GM23248 (cell line): ENCODE results near the gene FILIP1L. TPM values are rescaled to one million over a fixed set of nuclear protein-coding genes. Genes with fewer than 3 reads are reported as not detected.

ENCODE experiments used
- DNase-seq: peaks from one replicate; pipeline ENCODE4 v3.0.0-alpha.2; 2015
- H2AFZ ChIP-seq: fragments of 200-600 bp; sonication (generic); 2 replicates; pipeline ENCODE4 v1.6.1; 2016; ENCODE audit warnings: antibody characterized with exemption
- H3F3A ChIP-seq: fragments of 200-600 bp; sonication (generic); 2 replicates; pipeline ENCODE4 v1.6.1; 2016; ENCODE audit warnings: mild to moderate bottlenecking, antibody characterized with exemption, mixed run types; ENCODE audit not compliant: insufficient read depth
- H3K27ac ChIP-seq: fragments of 200-600 bp; sonication (generic); 2 replicates; pipeline ENCODE4 v1.5.1; 2016; ENCODE audit warnings: mild to moderate bottlenecking
- H3K27me3 ChIP-seq: fragments of 200-600 bp; sonication (generic); replicated peaks from 2 replicates; pipeline ENCODE4 v1.6.1; 2016; ENCODE audit warnings: mild to moderate bottlenecking; ENCODE audit not compliant: insufficient read depth
- H3K36me3 ChIP-seq: fragments of 200-600 bp; sonication (generic); 2 replicates; pipeline ENCODE4 v1.6.1; 2016; ENCODE audit warnings: low read depth, mild to moderate bottlenecking
- H3K4me1 ChIP-seq: fragments of 200-600 bp; sonication (generic); 2 replicates; pipeline ENCODE4 v1.6.1; 2016; ENCODE audit warnings: mild to moderate bottlenecking; ENCODE audit not compliant: insufficient read depth
- H3K4me2 ChIP-seq: fragments of 200-600 bp; sonication (generic); one replicate; pipeline ENCODE4 v1.6.1; 2016; ENCODE audit warnings: mild to moderate bottlenecking; ENCODE audit not compliant: unreplicated experiment
- H3K4me3 ChIP-seq: fragments of 200-600 bp; sonication (generic); 2 replicates; pipeline ENCODE4 v1.5.1; 2016; ENCODE audit warnings: mild to moderate bottlenecking
- H3K79me2 ChIP-seq: fragments of 200-600 bp; sonication (generic); 2 replicates; pipeline ENCODE4 v1.6.1; 2016; ENCODE audit warnings: mild to moderate bottlenecking; ENCODE audit not compliant: insufficient read depth
- H3K9ac ChIP-seq: fragments of 200-600 bp; sonication (generic); 2 replicates; pipeline ENCODE4 v1.6.1; 2016; ENCODE audit warnings: mild to moderate bottlenecking
- H3K9me2 ChIP-seq: fragments of 200-600 bp; sonication (generic); 2 replicates; pipeline ENCODE4 v1.6.1; 2016; ENCODE audit warnings: mixed run types, mild to moderate bottlenecking, moderate library complexity; ENCODE audit not compliant: insufficient read depth
- H3K9me3 ChIP-seq: fragments of 200-600 bp; sonication (generic); one replicate; pipeline ENCODE4 v1.6.1; 2017; ENCODE audit warnings: low read depth
- H4K20me1 ChIP-seq: fragments of 200-600 bp; sonication (generic); 2 replicates; pipeline ENCODE4 v1.6.0; 2016; ENCODE audit not compliant: insufficient read depth
- EZH2 ChIP-seq: fragments of 200-600 bp; sonication (generic); IDR thresholded peaks from 2 replicates; pipeline ENCODE4 v1.6.1; 2018; ENCODE audit warnings: antibody characterized with exemption, mild to moderate bottlenecking; ENCODE audit not compliant: insufficient read depth, poor library complexity, severe bottlenecking
- EZH2phosphoT487 ChIP-seq: fragments of 200-600 bp; sonication (generic); IDR thresholded peaks from 2 replicates; pipeline ENCODE4 v1.6.1; 2018; ENCODE audit warnings: antibody characterized with exemption, moderate library complexity, mild to moderate bottlenecking, low read depth; ENCODE audit not compliant: insufficient read depth
- WGBS, 2 experiments: methylation state at CpG; one replicate each; pipeline ENCODE4 v1.1.6; 2015 to 2017; ENCODE audit warnings: low lambda C conversion rate in 2 of 2, low coverage in 1 of 2; ENCODE audit errors: missing lambda C conversion rate in 2 of 2; 5-methylcytosine and 5-hydroxymethylcytosine counted together
- in situ Hi-C: fragments of 300-500 bp; cut with MboI; formaldehyde crosslinking; loops from 2 replicates; pipeline ENCODE4 v1.15.0; 2020
- polyA plus RNA-seq: library from polyadenylated mRNA; unstranded; fragments of >200 nt; fragmentation: Nextera tagmentation; extraction: Ambion mirVana; gene quantifications from 2 replicates; pipeline ENCODE4 v1.2.1, GENCODE V29; 2016
- total RNA-seq: library from RNA; depleted of rRNA; stranded (reverse); fragments of >200 nt; shearing (Covaris generic); gene quantifications from 2 replicates; pipeline ENCODE4 v1.2.3, GENCODE V29; 2014

The FILIP1L gene
- total and polyA plus RNA-seq, 2 experiments from 2014 or later: 45.0 to 66.3 TPM

DNA sequence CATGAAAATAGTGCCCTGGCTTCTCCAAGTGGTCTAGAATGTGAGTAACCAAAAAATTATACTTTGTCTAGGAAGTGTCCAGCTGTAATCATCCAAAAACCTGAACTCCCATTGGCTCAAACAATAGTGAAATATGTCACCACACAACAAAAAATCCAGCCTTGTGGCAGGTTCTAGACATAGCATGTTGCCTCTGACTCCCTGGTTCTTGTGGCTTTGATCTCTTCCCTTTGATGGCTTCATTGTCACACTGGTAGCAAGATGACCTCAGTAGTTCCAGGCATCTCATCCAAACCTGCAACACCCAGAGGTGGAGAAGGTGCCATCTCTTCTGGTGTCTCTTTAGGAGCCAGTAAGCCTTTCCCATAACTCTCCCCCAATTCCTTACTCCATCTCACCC lies 222.0 kb downstream of the FILIP1L start:
- in situ Hi-C loops: no loop called here
- Histone ChIP-seq H3K9ac (no peak overlapping the region), H3K4me2 (no peak overlapping the region), H3K4me3 (no peak overlapping the region), H3K27ac (no peak overlapping the region), H3F3A (peaks cover 24% of the 10 kb centered on the region), H3K9me2 (no peaks in the 10 kb centered on the region), H3K4me1 (peaks cover 27% of the 10 kb centered on the region), H3K36me3 (no peaks in the 10 kb centered on the region), H2AFZ (no peak overlapping the region), H3K79me2 (no peaks in the 10 kb centered on the region), H4K20me1 (no peaks in the 10 kb centered on the region), H3K9me3 (no peaks in the 10 kb centered on the region), H3K27me3 (no peaks in the 10 kb centered on the region)
- TF ChIP-seq EZH2 (no peak), EZH2phosphoT487 (no peak)
- no peak for DNase-seq

- Histone ChIP-seq H3K27me3 (no peaks in the 10 kb centered on the region), H2AFZ (no peak overlapping the region), H3F3A (peaks cover 18% of the 10 kb centered on the region), H3K9ac (no peak overlapping the region), H3K4me1 (peaks cover 23% of the 10 kb centered on the region), H3K79me2 (no peaks in the 10 kb centered on the region), H3K9me2 (no peaks in the 10 kb centered on the region), H3K9me3 (no peaks in the 10 kb centered on the region), H3K36me3 (no peaks in the 10 kb centered on the region), H4K20me1 (no peaks in the 10 kb centered on the region), H3K4me2 (no peak overlapping the region), H3K4me3 (no peak overlapping the region), H3K27ac (no peak overlapping the region)
- peak; percentile 41 for DNase-seq
- WGBS, 2 experiments: 82 to 83% methylated on average over 2 of the region's 2 CpGs
- in situ Hi-C loops: no loop called here
- no peak for TF ChIP-seq EZH2phosphoT487
- no peak for TF ChIP-seq EZH2
Measured at GRCh38 chr3:99891610-99892285, 222.6 kb downstream of the FILIP1L start.

DNA sequence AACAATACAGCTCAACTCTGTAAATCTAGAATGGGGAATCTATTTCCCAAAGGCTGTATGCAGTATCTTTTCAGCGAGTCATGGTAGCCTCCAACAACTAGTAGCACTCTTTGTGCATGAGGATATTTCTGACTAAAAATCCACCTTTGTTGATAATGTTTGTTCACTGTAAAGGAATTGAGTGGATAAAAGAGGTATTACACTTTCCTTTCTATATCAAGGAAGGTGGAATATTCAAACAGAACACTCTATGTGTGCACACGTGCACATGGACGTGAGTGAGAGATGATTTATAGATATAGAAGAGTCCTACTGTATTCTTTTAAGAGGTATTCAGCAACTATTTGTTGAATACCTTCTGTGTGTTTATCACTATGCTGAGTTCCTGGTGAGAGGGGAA lies 228.4 kb downstream of the FILIP1L start:
- Histone ChIP-seq H3K4me3 (no peak overlapping the region), H2AFZ (no peak overlapping the region), H3K9ac (no peak overlapping the region), H3K9me2 (no peaks in the 10 kb centered on the region), H3K79me2 (no peaks in the 10 kb centered on the region), H4K20me1 (no peaks in the 10 kb centered on the region), H3K36me3 (no peaks in the 10 kb centered on the region), H3K4me2 (no peak overlapping the region), H3K9me3 (no peaks in the 10 kb centered on the region), H3K4me1 (no peaks in the 10 kb centered on the region), H3K27me3 (no peaks in the 10 kb centered on the region), H3F3A (no peaks in the 10 kb centered on the region), H3K27ac (no peak overlapping the region)
- 91 to 93% methylated on average over 3 of the region's 3 CpGs for WGBS, 2 experiments
- in situ Hi-C loops: no loop called here
- TF ChIP-seq EZH2phosphoT487 (no peak), EZH2 (no peak)
- DNase-seq: no peak

- no peak overlapping the region for H3K9ac ChIP-seq
- H2AFZ ChIP-seq: no peak overlapping the region
- no peaks in the 10 kb centered on the region for H3K27me3 ChIP-seq
- H3K4me3 ChIP-seq: no peak overlapping the region
- TF ChIP-seq EZH2: no peak
- TF ChIP-seq EZH2phosphoT487: no peak
- no peak overlapping the region for H3K4me2 ChIP-seq
- no peaks in the 10 kb centered on the region for H3K9me3 ChIP-seq
- no peaks in the 10 kb centered on the region for H3K9me2 ChIP-seq
- in situ Hi-C loops: no loop called here
- DNase-seq: no peak
- no peaks in the 10 kb centered on the region for H3K79me2 ChIP-seq
- H3F3A ChIP-seq: no peaks in the 10 kb centered on the region
- WGBS, 2 experiments: 90 to 93% methylated on average over 1 of the region's 1 CpG
- no peaks in the 10 kb centered on the region for H3K36me3 ChIP-seq
- no peak overlapping the region for H3K27ac ChIP-seq
- no peaks in the 10 kb centered on the region for H4K20me1 ChIP-seq
- H3K4me1 ChIP-seq: no peaks in the 10 kb centered on the region
Measured at GRCh38 chr3:99885085-99885484, 229.2 kb downstream of the FILIP1L start.

DNA sequence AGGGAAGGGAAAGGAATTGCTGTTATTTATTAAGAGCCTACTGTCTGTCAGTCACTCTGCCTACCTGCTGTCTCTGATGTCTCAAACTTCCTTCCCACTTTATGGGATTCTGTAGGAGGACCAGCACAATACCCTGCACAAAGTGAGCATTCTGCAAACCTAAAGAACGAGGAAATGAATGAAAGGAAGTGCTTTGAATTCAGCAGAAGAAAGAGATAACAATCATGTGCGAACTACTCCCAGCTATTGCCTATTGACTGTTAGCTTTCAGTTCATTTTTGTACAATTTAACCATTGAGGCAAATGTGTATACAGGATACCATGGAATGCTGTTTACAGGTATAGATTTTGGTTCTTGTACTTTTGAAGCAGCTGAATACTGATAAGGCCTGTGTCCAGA lies 229.8 kb downstream of the FILIP1L start:
- 94 to 97% methylated on average over 2 of the region's 2 CpGs for WGBS, 2 experiments
- H3F3A ChIP-seq: no peaks in the 10 kb centered on the region
- no peak overlapping the region for H3K27ac ChIP-seq
- no peaks in the 10 kb centered on the region for H4K20me1 ChIP-seq
- no peaks in the 10 kb centered on the region for H3K9me3 ChIP-seq
- H3K4me3 ChIP-seq: no peak overlapping the region
- no peak for DNase-seq
- H3K4me2 ChIP-seq: no peak overlapping the region
- no peaks in the 10 kb centered on the region for H3K79me2 ChIP-seq
- H2AFZ ChIP-seq: no peak overlapping the region
- H3K9me2 ChIP-seq: no peaks in the 10 kb centered on the region
- no peaks in the 10 kb centered on the region for H3K27me3 ChIP-seq
- in situ Hi-C loops: no loop called here
- TF ChIP-seq EZH2phosphoT487 (no peak), EZH2 (no peak)
- H3K4me1 ChIP-seq: no peaks in the 10 kb centered on the region
- H3K9ac ChIP-seq: no peak overlapping the region
- H3K36me3 ChIP-seq: no peaks in the 10 kb centered on the region
